ENCODE measurements around the gene SNTA1.

DNA sequence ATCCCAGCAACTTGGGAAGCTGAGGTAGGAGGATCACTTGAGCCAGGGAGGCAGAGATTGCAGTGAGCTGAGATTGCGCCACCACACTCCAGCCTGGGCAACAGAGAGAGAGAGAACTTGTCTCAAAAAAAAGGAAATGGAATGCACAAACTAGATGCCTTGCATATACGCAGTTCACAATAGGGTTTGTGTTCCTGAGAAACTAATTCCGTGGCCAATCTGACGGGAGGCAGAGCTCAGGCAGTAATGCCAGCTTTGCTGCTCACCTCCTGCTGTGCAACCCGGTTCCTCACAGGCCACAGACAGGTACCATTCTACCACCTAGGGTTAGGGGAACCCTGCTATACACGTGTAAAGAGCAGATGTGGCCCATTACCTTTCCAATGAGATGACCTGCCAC lies 43.6 kb downstream of the SNTA1 start:
- no peak for TF ChIP-seq CTCF (IDR thresholded peaks at IDR 0.05; ENCODE audit: insufficient read depth, low read depth, low read length)
- no peak for TF ChIP-seq EZH2 (IDR thresholded peaks at IDR 0.05; ENCODE audit: insufficient read depth, low read length)

All from astrocyte (in vitro differentiated cells and primary cell).